ENCODE results near the gene DAPK3.

Gene DAPK3

GRCh38 chr19:3919793-3920192, 51.1 kb downstream of the DAPK3 start:
- in situ Hi-C loops (cut with MboI; ENCODE audit: low sequenced_read_pairs): no loop called here

GRCh38 chr19:3916033-3916432, 54.9 kb downstream of the DAPK3 start:
- in situ Hi-C loops (cut with MboI; ENCODE audit: low sequenced_read_pairs): no loop called here

DNA sequence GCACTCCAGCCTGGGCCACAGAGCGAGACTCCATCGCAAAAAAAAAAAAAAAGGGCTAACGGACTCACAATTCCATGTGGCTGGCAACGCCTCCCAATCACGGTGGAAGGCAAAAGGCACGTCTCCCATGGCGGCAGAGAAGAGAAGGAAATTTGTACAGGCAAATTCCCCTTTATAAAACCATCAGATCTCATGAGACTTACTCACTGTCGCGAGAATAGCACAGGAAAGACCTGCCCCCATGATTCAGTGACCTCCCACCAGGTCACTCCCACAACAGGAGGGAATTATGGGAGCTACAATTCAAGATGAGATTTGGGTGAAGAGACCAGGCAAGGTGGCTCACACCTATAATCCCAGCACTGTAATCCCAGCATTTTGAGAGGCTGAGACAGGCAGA, 56.7 kb downstream of the DAPK3 start:
- in situ Hi-C loops (cut with MboI; ENCODE audit: low sequenced_read_pairs): no loop called here

- in situ Hi-C loops (cut with MboI; ENCODE audit: low sequenced_read_pairs): no loop called here
Measured at GRCh38 chr19:3910105-3910504, 60.8 kb downstream of the DAPK3 start.
